ENCODE measurements around the gene GAS6. TPM values are rescaled to one million over a fixed set of nuclear protein-coding genes. Genes with fewer than 3 reads are reported as not detected.
A peak's percentile ranks its signal among the peaks of the same experiment; 100 is the strongest.

The GAS6 gene
- total and polyA plus RNA-seq, 2 experiments from 2014 or later = 822 to 1,035 TPM

DNA sequence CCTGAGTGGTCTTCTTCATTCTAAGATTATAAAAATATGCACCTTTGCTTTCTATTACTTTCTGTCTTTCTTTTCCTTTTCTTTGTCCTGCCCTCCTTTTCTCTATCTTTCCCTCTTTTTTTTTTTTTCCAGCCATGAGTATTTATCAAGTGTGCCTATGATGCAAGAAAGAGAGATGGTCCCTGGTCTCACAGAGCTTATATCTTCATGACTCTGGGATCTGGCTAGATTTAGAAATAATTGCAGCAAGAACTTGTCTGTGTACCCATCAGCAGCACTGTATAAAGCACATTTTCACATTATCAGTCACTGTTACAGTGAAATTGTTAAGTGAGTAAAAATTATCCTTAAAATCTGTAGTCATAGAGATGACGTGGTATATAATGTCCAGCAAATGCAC lies 31.6 kb upstream of the GAS6 start:
- H3K4me2 ChIP-seq (ENCODE audit: unreplicated experiment) = no peak overlapping the region
- H2AFZ ChIP-seq = peak overlapping the region; percentile 31; the same call in 1 of the 2 replicates
- H3K9ac ChIP-seq = no peak overlapping the region
- H3K27ac ChIP-seq = peak overlapping the region; percentile 87
- peaks cover 33% of the 10 kb centered on the region for H3K4me1 ChIP-seq (ENCODE audit: insufficient read depth)
- H3K36me3 ChIP-seq (ENCODE audit: low read depth) = no peaks in the 10 kb centered on the region
- H3F3A ChIP-seq (ENCODE audit: insufficient read depth) = peaks cover 23% of the 10 kb centered on the region
- H3K9me3 ChIP-seq (ENCODE audit: low read depth) = no peaks in the 10 kb centered on the region
- H4K20me1 ChIP-seq (ENCODE audit: insufficient read depth) = no peaks in the 10 kb centered on the region
- DNase-seq = peak; percentile 18
- no peaks in the 10 kb centered on the region; the same call in 1 of the 2 replicates for H3K9me2 ChIP-seq (ENCODE audit: insufficient read depth)
- 94 to 100% methylated on average over 1 of the region's 1 CpG for WGBS, 2 experiments (ENCODE audit: low coverage in 1 of 2, low lambda C conversion rate in 2 of 2, missing lambda C conversion rate in 2 of 2)
- H3K4me3 ChIP-seq = no peak overlapping the region
- in situ Hi-C loops (cut with MboI) = no loop called here
- H3K27me3 ChIP-seq (replicated peaks; ENCODE audit: insufficient read depth) = no peaks in the 10 kb centered on the region
- 0 out of 2 replicates have a peak, but pooled peaks cover 6% of the 10 kb centered on the region for H3K79me2 ChIP-seq (ENCODE audit: insufficient read depth)
- no peak for TF ChIP-seq EZH2 (IDR thresholded peaks at IDR 0.05; ENCODE audit: insufficient read depth, poor library complexity, severe bottlenecking)
- no peak for TF ChIP-seq EZH2phosphoT487 (IDR thresholded peaks at IDR 0.05; ENCODE audit: insufficient read depth, low read depth)

- TF ChIP-seq EZH2phosphoT487 (IDR thresholded peaks at IDR 0.05; ENCODE audit: insufficient read depth, low read depth) (no peak), EZH2 (IDR thresholded peaks at IDR 0.05; ENCODE audit: insufficient read depth, poor library complexity, severe bottlenecking) (no peak)
- no peak overlapping the region for H3K9ac ChIP-seq
- no peak for DNase-seq
- H3K27me3 ChIP-seq (replicated peaks; ENCODE audit: insufficient read depth) = no peaks in the 10 kb centered on the region
- H3K9me3 ChIP-seq (ENCODE audit: low read depth) = no peaks in the 10 kb centered on the region
- 0 out of 2 replicates have a peak overlapping the region, but pooled peaks have one; percentile 7 for H2AFZ ChIP-seq
- H3F3A ChIP-seq (ENCODE audit: insufficient read depth) = 0 out of 2 replicates have a peak, but pooled peaks cover 10% of the 10 kb centered on the region
- H3K36me3 ChIP-seq (ENCODE audit: low read depth) = no peaks in the 10 kb centered on the region
- no peaks in the 10 kb centered on the region for H3K79me2 ChIP-seq (ENCODE audit: insufficient read depth)
- peaks cover 23% of the 10 kb centered on the region for H3K4me1 ChIP-seq (ENCODE audit: insufficient read depth)
- in situ Hi-C loops (cut with MboI) = no loop called here
- H3K27ac ChIP-seq = no peak overlapping the region
- no peak overlapping the region for H3K4me3 ChIP-seq
- 91 to 95% methylated on average over 2 of the region's 2 CpGs for WGBS, 2 experiments (ENCODE audit: low coverage in 1 of 2, low lambda C conversion rate in 2 of 2, missing lambda C conversion rate in 2 of 2)
- no peaks in the 10 kb centered on the region; the same call in 1 of the 2 replicates for H3K9me2 ChIP-seq (ENCODE audit: insufficient read depth)
- H3K4me2 ChIP-seq (ENCODE audit: unreplicated experiment) = no peak overlapping the region
- H4K20me1 ChIP-seq (ENCODE audit: insufficient read depth) = no peaks in the 10 kb centered on the region
Observed at GRCh38 chr13:113890774-113891480, 27.1 kb upstream of the GAS6 start.

- Histone ChIP-seq H3K9me2 (ENCODE audit: insufficient read depth) (no peaks in the 10 kb centered on the region; the same call in 1 of the 2 replicates), H4K20me1 (ENCODE audit: insufficient read depth) (no peaks in the 10 kb centered on the region), H3K9ac (no peak overlapping the region), H3K4me3 (no peak overlapping the region), H2AFZ (no peak overlapping the region), H3F3A (ENCODE audit: insufficient read depth) (0 out of 2 replicates have a peak, but pooled peaks cover 3% of the 10 kb centered on the region), H3K4me1 (ENCODE audit: insufficient read depth) (peaks cover 13% of the 10 kb centered on the region; the same call in 1 of the 2 replicates), H3K36me3 (ENCODE audit: low read depth) (no peaks in the 10 kb centered on the region), H3K9me3 (ENCODE audit: low read depth) (no peaks in the 10 kb centered on the region), H3K27ac (no peak overlapping the region), H3K4me2 (ENCODE audit: unreplicated experiment) (no peak overlapping the region), H3K27me3 (replicated peaks; ENCODE audit: insufficient read depth) (no peaks in the 10 kb centered on the region), H3K79me2 (ENCODE audit: insufficient read depth) (no peaks in the 10 kb centered on the region)
- TF ChIP-seq EZH2 (IDR thresholded peaks at IDR 0.05; ENCODE audit: insufficient read depth, poor library complexity, severe bottlenecking) (no peak), EZH2phosphoT487 (IDR thresholded peaks at IDR 0.05; ENCODE audit: insufficient read depth, low read depth) (no peak)
- WGBS, 2 experiments (ENCODE audit: low coverage in 1 of 2, low lambda C conversion rate in 2 of 2, missing lambda C conversion rate in 2 of 2) = 90 to 92% methylated on average over 4 of the region's 4 CpGs
- peak; percentile 19 for DNase-seq
- in situ Hi-C loops (cut with MboI) = no loop called here
Observed at GRCh38 chr13:113889467-113889866, 25.6 kb upstream of the GAS6 start.

- Histone ChIP-seq H3F3A (ENCODE audit: insufficient read depth) (0 out of 2 replicates have a peak, but pooled peaks cover 3% of the 10 kb centered on the region), H3K4me3 (no peak overlapping the region), H4K20me1 (ENCODE audit: insufficient read depth) (no peaks in the 10 kb centered on the region), H3K9me3 (ENCODE audit: low read depth) (no peaks in the 10 kb centered on the region), H3K9ac (no peak overlapping the region), H3K36me3 (ENCODE audit: low read depth) (no peaks in the 10 kb centered on the region), H3K27me3 (replicated peaks; ENCODE audit: insufficient read depth) (no peaks in the 10 kb centered on the region), H3K27ac (no peak overlapping the region), H3K4me2 (ENCODE audit: unreplicated experiment) (no peak overlapping the region), H3K9me2 (ENCODE audit: insufficient read depth) (no peaks in the 10 kb centered on the region; the same call in 1 of the 2 replicates), H3K79me2 (ENCODE audit: insufficient read depth) (no peaks in the 10 kb centered on the region), H3K4me1 (ENCODE audit: insufficient read depth) (peaks cover 13% of the 10 kb centered on the region; the same call in 1 of the 2 replicates), H2AFZ (no peak overlapping the region)
- in situ Hi-C loops (cut with MboI) = no loop called here
- TF ChIP-seq EZH2 (IDR thresholded peaks at IDR 0.05; ENCODE audit: insufficient read depth, poor library complexity, severe bottlenecking) (no peak), EZH2phosphoT487 (IDR thresholded peaks at IDR 0.05; ENCODE audit: insufficient read depth, low read depth) (no peak)
- DNase-seq = no peak
- 96 to 100% methylated on average over 4 of the region's 4 CpGs for WGBS, 2 experiments (ENCODE audit: low coverage in 1 of 2, low lambda C conversion rate in 2 of 2, missing lambda C conversion rate in 2 of 2)
Observed at GRCh38 chr13:113888701-113889330, 24.9 kb upstream of the GAS6 start.

All from GM23248 (cell line).